ENCODE data around the gene SERINC4.
"Not testable (repeated sequence)": the region's sequence is repeated elsewhere in the genome, so short reads cannot be mapped to it uniquely, and the experiment has no call there.

The SERINC4 gene

DNA sequence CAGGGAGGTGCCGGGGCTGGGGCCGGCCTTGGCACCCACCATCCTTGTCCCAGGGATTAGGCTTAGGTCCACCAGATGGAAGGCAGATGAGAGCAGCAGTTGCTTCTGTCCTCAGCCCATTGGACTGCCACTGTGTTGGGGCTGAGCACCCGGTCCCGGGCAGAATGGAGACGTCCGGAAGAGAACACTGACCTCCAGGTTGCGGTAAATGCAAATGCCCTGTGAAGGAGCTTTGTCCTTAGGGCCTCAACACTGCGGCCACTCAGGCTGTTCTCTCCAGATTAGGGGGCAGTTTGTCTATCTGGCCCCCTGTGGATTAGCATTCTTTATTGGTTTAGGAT is at the start of gene SERINC4:
Gene SERINC4, minus strand, starts transcription at position 276 of the 341 bp plus-strand sequence. Its CDS starts 234 bp downstream, at position 42.
- DNase-seq, result no peak

DNA sequence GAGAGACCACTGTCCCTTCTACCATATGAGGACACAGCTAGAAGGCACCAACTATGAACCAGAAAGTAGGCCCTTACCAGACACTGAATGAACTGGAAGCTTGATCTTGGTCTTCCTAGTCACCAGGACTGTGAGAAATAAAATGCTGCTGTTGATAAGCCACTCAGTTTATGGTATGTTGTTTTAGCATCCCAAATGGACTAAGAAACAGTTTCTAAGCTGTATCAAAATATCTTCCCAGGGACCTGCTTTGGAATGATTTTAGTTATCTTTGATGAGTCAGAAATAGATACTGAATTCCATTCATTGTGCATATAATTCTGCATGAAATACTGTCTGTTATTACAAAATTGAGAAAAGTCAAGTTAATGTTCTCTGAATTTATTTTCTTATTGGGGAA is 45.4 kb upstream of the SERINC4 start:
- DNase-seq, result no peak

DNA sequence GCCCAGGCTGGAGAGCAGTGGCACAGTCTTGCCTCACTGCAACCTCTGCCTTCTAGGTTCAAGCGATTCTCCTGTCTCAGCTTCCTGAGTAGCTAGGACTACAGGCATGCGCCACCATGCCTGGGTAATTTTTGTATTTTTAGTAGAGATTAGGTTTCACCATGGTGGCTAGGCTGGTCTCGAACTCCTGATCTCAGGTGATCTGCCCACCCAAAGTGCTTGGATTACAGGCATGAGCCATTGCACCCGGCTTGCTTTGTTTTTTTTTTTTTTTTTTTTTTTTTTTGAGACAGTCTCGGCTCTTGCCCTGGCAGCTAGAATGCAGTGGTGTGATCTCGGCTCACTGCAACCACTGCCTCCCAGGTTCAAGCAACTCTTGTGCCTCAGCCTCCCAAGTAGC is 32.5 kb upstream of the SERINC4 start:
- not testable (repeated sequence) for DNase-seq

DNA sequence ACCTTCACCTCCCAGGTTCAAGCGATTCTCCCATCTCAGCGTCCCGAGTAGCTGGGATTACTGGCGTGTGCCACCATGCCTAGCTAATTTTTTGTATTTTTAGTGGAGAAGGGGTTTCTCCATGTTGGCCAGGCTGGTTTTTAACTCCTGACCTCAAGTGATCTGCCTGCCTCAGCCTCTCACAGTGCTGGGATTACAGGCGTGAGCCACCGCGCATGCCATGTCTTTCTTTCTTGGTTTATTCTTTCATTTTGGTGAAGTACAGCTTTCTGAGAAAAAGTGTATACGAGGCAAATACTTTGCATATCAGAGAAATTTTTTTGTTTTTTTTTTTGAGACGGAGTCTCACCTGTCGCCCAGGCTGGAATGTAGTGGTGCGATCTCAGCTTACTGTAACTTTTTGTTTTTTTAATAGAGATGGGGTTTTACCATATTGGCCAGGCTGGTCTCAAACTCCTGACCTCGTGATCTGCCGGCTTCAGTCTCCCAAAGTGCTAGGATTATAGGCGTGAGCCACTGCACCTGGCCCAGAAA is 31.6 kb upstream of the SERINC4 start:
- not testable (repeated sequence) for DNase-seq

DNA sequence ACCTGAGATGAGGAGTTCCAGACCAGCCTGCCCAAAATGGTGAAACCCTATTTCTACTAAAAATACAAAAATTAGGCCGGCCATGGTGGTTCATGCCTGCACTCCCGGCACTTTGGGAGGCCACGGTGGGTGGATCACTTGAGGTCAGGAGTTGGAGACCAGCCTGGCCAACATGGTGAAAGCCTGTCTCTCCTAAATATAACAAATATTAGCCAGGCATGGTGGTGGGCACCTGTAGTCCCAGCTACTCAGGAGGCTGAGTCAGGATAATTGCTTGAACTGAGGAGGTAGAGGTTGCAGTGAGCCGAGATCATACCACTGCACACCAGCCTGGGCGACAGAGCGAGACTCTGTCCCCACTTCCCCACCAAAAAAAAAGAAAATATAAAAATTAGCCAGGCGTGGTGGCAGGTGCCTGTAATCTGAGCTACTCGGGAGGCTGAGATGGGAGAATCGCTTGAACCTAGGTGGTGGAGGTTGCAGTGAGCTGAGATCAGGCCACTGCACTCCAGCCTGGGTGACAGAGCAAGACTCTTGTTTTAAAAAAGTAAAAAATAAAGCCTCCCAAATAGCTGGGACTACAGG is 30.8 kb upstream of the SERINC4 start:
- not testable (repeated sequence) for DNase-seq

DNA sequence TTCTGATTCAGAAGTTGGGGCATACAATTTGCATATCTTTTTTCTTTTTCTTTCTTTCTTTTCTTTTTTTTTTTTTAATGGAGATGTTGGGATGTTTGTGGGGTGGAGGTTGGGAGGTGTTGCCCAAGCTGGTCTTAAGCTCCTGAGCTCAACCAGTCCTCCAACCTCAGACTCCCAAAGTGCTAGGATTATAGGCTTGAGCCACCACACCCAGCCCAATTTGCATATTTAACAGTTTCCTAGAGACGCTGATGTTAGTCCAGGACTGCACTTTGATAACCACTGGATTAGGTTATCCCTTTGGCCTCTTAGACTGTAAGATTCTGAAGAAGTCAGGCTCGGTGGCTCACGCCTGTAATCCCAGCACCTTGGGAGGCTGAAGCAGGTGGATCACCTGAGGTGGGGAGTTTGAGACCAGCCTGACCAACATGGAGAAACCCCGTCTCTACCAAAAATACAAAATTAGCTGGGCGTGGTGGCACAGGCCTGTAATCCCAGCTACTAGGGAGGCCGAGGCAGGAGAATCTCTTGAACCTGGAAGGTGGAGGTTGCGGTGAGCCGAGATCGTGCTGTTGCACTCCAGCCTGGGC is 30.0 kb upstream of the SERINC4 start:
- not testable (repeated sequence) for DNase-seq

DNA sequence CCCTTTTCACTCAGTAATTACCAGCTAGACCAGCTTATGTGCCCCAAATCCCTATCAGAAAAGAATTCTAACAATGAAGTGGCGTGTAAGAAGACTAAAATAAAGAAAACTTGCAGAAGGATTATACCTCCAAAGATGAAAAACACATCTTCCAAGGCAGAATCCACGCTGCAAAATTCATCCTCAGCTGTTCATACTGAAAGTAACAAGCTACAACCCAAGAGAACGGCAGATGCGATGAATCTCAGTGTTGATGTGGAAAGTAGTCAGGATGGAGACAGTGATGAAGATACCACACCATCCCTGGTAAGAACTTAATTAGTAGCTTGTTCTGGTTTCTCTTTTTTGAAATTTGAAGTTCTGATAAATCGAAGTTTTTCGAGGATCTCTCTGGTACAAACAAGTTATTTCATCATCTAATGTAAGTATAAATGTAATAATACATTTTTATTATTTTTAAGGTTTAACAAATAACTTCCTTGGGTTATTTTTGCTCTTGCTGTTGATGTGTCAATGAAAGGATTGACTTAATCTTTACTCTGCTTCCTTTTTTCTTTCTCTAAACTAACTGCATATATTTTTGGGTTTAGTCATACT is 28.1 kb upstream of the SERINC4 start:
- DNase-seq, result no peak

DNA sequence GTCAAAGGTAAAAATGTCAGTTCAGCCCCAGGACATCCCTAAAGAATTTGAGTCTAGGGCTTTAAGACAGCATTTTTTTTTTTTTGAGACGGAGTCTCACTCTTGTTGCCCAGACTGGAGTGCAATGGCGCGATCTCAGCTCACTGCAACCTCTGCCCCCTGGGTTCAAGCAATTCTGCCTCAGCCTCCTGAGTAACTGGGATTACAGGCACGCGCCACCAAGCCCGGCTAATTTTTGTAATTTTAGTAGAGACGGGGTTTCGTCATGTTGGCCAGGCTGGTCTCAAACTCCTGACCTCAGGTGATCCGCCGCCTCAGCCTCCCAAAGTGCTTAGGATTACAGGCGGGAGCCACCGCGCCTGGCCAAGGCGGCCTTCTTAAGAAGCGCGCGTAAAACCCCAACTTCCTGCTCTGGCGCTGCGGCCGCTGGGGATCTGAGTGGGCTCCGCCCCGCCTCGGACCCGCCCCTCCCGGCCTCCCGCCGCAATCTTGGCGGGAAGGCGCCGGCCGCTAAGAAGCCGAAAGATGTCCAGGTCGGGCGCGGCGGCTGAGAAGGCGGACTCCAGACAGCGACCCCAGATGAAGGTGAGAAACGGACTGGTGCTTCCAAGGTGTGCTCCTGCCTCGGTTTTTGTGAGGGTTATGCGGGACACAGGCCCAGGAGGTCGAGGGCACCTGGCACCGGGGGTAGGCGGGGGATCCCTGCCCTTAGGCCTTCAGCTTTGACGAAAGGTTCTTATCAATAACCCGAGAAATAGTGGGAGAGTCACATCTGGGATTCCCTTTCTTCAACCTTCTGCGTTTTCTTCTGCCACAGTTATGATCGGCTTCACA is 26.7 kb upstream of the SERINC4 start, which contains the start of gene WDR76:
Gene WDR76, plus strand, starts transcription at position 495 of the 834 bp plus-strand sequence. Its CDS starts 31 bp downstream, at position 526.
- DNase-seq, result peak; percentile 56

DNA sequence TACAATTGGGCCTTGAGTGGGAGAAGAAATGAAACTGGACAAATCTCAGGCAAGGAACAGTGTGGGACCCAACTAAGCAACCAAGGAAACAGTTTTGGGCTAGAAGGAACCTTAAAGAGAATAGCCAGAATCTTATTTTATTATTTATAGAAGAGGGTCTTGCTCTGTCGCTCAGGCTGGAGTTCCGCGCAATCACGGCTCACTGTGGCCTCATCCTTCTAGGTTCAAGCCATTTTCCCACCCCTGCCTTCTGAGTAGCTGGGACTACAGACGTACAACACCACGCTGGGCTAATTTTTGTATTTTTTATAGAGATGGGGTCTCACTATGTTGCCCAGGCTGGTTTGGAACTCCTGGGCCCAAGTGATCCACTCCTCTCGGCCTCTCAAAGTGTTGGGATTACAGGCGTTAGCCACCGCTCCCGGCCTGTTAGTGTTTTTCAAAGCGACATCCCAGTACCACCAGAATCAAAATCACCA is 26.0 kb upstream of the SERINC4 start:
- no peak for DNase-seq

DNA sequence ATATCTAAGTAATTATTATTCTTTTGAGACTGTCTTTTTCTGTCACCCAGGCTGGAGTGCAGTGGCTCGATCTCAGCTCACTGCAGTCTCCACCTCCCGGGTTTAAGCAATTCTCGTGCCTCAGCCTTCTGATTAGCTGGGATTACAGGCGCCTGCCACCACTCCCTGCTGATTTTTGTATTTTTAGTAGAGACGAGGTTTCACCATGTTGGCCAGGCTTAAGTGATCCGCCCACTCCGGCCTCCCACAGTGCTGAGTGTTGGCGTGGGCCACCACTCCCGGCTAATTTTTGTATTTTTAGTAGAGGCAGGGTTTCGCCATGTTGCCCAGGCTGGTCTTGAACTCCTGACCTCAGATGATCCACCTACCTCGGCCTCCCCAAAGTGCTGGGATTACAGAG is 25.3 kb upstream of the SERINC4 start:
- not testable (repeated sequence) for DNase-seq

DNA sequence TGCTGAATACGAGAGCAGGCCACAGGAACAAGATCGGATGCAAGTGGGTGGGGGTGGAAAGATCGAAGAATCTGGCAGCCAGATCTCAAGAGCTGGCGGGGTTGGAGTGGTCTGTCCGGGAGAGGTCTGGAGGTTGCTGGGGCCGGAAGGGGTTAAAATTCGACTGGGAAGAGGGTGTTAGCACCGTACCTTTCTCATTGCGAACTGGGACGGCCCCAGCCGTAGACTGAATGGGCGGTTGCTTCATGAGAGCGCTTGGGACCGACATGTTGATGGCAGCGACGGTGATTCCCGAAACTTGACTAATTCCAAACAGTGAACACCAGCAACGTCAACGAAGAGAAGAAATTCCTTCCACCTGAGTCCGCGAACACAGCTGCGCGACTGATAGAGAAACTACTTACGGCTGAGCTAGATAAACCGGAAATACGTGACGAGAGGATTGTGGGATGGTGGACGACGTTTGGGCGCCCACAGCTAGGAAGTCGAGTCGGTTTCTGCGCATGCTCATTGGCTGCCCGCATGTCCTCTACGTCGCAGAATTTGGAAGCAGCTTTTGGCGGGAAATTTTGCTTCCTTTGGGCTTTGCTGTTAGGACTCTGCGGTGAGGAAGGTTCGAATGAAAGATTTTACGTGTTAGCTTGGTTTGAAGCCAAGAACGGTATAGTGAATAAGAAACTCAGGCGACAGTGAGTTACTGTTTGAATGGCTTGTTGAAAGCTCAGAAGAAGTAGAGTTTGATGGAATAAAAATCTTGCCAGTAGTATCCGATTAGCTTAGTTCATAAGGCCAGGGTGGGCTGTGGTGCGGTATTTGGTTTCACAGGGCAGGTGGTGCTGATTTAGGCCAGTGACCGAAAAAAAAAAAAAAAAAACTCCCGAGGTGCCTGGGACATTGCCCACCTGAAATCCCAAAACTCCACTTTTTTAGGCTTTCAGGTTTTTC is 24.6 kb upstream of the SERINC4 start, which contains the start of gene MFAP1:
Gene MFAP1, minus strand, starts transcription at position 389 of the 945 bp plus-strand sequence. Its CDS starts 121 bp downstream, at position 268.
- peak; percentile 77 for DNase-seq

DNA sequence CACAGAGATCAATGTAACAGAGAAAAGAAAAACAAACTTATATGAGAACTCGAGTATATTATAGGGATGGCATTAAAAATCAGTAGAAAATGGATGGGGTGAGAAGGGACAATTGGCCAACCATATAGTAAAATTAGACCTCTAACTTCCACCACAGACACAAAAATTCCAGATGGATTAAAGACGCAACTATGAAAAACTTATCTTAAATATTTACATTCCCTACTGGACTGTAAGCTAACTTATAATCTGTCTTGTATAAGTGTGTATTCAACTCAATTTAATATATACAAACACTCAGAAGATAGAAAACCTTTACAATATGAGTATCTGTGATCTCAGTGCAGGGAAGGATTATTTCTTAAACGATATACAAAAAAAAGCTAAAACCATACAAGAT is 21.5 kb upstream of the SERINC4 start:
- DNase-seq, result no peak

DNA sequence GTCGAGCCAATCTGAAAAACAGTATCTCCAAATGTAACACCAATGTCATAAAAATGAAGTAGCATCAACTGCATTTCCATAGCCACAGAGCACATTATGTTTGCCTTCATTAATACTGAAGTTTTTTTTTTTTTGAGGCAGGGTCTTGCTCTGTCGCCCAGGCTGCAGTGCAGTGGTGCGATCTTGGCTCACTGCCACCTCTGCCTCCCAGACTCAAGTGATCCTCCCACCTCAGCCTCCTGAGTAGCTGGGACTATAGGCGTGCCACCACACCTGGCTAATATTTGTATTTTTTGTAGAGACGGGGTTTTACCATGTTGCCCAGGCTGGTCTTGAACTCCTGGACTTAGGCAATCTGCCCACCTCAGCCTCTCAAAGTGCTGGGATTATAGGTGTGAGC is 15.0 kb upstream of the SERINC4 start:
- DNase-seq, result not testable (repeated sequence)

DNA sequence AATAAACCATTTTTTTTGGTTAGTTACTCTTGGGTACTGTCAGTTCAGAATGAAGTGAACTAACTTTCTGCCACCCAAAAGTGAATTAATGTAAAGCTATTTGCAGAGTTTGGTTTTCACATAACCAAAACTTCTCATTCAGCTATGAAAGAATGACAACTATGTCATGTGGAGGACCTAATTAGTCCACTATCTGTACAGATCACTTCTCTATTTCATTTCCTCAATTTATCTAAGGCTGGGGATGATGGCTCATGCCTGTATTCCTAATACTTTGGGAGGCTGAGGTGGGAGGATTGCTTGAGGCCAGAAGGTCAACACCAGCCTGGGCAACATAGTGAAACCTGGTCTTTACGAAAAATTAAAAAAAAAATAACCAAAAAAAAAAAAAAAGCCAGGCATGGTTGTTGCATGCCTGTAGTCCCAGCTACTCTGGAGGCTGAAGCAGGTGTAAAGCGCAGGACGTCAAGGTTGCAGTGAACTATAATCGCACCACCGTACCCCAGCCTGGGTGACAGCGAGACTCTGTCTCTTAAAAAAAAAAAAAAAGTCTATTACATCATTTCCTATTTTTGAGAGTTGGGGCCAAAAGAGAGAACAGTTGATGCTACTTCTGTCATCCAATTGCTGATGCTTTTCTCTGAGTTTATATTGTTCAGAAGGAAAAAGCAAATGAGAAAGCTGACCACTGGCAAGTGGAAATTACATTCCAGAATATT is 9.1 kb upstream of the SERINC4 start:
- no peak for DNase-seq

DNA sequence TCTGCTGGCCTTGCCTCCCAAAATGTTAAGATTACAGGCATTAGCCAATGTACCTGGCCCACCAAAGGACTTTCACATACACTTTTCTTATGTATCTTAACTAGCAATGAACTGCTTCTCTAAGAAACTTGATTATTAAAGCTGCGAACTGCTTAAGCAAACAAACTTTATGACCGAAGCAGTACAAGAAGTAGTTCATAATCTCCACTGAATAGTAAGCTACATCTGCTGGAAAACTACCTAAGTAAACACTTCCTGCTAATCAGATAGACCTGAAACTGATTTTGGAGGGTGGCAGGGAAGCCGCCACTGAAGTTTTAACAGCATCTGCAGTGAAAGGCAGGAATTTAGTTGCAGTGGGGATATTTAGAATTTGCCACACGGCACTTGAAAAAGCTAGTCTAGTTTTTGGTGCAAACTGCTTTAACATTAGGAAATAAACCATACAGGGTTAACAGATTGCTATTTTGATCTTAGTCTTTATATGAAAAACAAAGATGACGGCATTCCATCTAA is 8.5 kb upstream of the SERINC4 start:
- no peak for DNase-seq

DNA sequence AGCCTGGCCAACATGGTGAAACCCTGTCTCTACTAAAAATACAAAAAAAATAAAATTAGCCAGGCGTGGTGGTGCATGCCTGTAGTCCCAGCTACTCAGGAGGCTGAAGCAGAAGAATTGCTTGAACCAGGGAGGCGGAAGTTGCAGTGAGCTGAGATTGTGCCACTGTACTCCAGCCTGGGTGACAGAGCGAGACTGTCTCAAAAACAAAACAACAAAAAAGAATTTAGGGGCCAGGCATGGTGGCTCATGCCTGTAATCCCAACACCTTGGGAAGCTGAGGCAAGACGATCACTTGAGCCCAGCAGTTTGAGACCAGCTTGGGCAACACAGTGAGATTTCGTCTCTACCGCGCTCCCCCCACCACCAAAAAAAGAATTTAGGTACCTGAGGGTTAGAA is 2.7 kb upstream of the SERINC4 start:
- DNase-seq, result not testable (repeated sequence)

DNA sequence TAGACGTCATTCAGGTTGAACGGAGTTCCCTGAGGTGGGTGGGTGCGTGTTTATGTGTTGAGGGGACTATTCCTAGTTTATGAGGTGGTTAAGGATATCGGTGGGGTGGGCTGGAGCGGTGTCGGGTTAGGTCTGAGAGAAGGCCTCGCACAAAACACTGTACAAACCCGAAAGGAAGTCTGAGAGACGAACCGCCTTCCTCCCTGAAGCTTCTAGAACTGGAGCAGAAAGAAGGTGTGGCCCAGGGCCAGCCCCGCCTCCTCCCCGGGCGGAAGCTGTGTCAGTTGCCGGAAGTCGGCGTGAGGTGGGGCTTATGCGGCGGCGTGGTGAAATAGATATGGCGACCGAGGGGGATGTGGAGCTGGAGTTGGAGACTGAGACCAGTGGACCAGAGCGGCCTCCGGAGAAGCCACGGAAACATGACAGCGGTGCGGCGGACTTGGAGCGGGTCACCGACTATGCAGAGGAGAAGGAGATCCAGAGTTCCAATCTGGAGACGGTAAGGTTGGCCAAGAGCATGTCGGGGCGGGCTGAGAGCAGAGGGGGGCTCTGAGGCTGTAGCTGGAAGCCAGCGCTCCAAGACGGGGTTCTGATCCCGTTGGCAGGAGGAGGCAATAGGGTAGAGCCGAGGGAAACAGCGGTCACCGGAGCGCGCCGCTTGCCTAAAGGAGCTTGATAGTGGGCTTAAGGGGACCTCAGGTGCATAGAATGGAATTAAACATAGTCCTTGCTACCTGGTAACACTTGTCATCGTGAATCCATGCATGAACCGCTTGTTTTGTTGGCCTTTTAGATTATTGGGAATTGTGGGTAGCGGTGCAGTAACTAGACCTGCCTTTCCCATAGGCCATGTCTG is 494 bp upstream of the SERINC4 start, which contains the start of gene HYPK:
Gene HYPK, plus strand, starts transcription at position 314 of the 856 bp plus-strand sequence. Its CDS starts 24 bp downstream, at position 338.
- DNase-seq, result peak; percentile 69

DNA sequence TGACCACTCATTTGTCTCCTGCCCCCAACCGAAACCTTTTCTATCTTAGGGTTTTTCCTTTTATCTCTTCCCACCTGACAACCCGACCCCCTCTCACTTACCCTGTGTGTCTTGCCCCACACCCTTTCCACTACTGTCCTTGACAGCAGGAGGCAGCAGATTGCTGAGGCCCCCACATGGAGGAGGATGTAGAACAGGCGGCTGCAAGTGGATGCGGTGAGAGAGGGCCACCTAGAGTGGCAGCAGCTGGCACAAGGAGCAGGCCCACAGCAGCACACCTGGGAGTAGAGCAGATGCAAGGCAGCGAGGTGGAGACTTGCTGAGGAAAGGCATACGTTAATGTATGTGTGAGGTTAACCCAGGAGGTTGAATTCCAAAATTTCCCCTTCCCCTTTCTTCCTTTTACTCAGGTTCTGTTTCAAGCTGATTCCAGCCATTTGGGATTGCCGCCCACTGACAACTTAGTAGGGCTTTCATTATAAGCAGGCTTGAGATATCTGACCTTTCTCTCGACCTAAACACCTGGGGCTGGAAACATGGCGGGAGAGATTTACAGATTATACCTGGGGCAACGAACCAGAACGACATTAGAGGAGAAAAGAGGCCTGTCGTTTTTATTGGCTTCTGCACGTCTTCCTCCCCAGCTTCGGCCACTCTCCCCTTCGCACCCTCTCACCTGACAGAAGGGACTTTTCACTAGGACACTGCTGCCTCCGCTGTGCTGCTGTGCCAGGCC is 643 bp downstream of the SERINC4 start:
- no peak for DNase-seq

DNA sequence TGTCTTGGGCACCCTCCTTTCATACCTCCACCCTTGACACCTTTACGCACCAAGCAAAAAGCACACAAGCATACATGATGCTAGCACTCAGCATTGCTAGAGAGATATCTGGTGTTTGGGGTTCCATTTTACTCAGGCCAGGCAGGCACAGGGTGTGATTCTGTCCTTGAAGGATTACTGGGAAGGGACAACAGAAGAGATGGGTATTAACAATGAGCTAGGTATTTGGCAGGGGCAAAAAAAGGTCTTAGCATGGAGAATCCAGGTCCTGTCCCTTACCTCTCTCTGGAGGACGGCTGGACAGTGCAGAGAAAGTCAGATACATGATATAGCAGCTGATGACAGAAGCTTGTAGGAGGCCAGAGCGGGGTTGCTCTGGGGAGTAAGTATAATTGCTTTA is 3.5 kb downstream of the SERINC4 start:
- DNase-seq, result no peak
